Measurements from ENCODE around the gene DCP2. TPM values are rescaled to one million over a fixed set of nuclear protein-coding genes. Genes with fewer than 3 reads are reported as not detected.

DCP2 gene
- total RNA-seq, 1 experiment from 2014 or later, result 31.8 TPM

DNA sequence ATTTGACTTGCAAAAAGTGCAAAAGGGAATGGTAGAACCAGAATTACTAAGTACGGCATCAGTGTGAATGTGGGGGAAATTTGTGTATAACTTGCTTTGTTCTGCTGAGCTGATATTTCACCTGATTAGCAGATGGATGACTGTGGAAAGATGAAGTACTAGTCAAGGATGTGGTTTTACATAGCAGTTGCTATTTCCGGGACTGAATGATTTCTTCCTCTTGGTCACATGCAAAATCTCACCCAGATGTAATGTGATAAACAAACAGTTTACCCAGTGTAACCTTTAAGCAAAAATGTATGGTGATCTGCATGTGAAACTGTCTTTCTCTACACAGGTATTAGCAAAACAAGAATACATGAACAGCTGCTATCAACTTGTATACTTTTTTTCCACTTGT, 46.1 kb downstream of the DCP2 start:
- no peak for DNase-seq (ENCODE audit: low read depth)

- no peak for DNase-seq (ENCODE audit: low read depth)
Measured at GRCh38 chr5:113024076-113024697, 47.6 kb downstream of the DCP2 start.

GRCh38 chr5:113025596-113025995, 49.0 kb downstream of the DCP2 start:
- DNase-seq (ENCODE audit: low read depth), result no peak

DNA sequence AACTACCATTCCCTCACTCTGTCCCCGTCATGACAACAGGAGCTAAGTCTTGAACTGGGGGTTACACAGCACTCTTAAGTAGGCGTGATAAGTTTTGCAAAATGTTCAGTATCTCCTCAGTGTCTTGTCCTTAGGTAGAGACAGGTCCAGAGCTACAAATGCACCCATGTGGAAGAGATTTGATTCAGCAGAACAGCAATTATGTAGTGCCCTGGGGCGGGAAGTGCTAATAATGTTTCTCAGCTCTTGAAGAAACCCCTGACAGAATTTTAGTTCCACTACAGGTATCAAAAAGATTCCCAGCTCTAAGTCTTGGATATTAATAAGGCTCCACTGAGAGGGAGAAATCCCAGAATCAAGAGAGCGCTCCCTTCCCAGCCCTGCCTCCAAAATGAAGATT, 49.6 kb downstream of the DCP2 start:
- no peak for DNase-seq (ENCODE audit: low read depth)

DNA sequence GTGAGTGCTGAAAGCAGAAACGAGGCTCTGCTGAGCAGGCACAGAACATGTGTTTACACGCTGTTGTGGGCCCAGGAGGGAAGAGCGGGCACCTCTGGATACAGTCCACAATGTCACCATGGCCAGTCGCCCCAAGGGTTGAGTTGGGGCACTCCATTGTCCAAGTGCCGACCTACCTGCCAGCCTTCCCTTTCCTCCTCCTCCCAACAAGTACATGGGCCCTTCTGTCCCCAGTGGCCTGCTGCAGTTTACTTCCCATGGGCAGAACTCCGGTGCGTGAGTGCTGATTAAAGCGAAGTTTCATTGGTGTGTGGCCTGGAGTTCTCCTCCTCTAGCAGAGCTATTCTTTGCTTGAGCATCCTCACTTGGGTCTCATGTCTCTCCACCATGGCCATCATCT, 50.4 kb downstream of the DCP2 start:
- DNase-seq (ENCODE audit: low read depth), result no peak

DNA sequence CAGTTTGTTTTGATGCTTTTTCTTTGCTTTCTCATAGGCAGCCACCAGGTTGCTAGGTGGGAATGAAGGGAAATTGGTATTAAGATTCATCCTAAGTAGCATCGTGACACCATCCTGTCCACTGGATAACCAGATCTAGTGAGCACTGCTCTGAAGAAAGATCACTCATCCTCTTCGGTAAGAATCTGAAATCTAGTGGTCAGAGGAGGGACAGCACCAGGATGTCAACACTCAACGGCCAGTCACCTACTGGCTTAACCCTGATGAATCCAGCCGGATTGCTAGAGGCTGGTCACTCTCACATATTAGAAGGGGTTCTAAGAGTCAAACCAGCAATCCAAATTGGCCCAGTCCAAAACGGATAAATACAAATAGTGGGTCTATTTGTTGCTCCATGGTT, 50.8 kb downstream of the DCP2 start:
- no peak for DNase-seq (ENCODE audit: low read depth)

DNA sequence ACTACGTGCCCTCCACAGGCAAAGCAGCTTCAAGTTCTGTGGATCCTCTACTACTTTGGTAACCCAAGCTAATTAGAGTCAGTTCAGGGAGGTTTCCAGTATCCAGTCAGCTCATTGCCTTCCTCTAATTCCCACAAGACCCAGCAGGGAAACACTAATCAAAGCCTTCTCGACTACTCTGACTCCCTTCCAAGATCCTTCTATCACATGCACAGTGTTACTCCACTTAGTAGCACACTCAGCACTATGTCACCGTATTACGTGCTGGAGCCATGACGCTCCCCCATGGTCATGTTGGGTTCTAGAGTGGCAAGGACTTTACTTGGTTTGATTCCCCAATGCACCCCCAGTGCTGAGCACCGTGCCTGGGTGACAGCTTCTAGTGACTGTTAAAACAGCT, 53.0 kb downstream of the DCP2 start:
- no peak for DNase-seq (ENCODE audit: low read depth)

DNA sequence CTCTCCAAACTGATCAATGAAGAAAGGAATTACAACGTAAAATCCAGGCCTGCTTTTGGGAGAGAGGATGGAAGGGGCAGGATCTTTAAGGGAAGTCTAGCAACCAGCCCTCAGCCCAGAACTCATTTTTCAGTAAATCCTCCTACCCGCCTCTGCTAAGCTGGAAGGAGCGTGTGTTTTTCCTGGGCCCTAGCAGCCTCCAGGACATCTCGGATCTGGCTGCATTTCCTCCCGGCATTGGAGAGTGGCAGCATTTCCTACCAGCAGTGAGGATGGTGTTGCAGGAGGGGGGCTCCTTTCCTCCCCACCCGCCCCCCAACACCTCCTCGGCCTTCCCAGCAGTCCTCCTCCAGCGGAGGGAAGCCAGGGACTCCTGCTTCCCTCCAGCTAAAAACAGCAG, 54.5 kb downstream of the DCP2 start:
- no peak for DNase-seq (ENCODE audit: low read depth)

DNA sequence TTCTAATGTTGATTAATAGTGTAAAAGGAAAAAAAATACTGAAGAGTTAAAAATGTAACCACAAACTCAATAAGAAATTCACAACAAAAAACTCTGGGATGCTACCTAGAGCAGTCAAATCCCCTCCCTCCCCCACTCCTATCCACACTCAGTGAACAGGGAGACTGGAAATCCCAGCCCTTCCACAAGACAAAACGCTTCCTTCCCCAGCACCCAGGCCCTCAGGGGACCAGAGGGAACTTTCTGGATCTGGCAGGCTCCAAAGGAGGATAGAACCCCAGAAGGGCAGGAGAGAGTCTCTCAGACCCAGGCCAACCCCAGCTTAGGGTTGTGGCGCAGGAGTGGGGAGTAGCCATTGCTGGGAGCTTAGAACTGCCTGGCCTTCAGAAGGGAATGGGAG, 55.0 kb downstream of the DCP2 start:
- DNase-seq (ENCODE audit: low read depth), result no peak

- peak; percentile 96 for DNase-seq (ENCODE audit: low read depth)
Measured at GRCh38 chr5:113034182-113034773, 57.7 kb downstream of the DCP2 start.

DNA sequence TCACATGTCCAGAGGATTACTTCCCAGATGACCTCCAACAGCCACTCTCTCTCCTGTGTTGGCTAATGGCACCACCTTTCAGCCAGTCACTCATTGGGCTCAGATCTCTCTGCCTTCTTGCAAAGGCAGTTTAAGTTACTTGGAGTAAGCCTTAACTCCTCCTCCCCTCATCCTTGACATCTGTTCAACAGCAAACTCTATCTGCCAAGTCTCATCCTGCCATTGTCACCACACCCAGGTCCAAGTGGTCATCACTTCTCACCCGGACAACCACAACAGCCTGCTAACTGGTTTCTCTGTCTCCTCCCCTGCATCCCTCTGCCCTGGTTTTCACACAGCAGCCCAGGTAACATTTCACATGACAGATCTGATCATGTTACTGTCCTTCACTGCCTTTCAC, 58.5 kb downstream of the DCP2 start:
- DNase-seq (ENCODE audit: low read depth), result no peak

DNA sequence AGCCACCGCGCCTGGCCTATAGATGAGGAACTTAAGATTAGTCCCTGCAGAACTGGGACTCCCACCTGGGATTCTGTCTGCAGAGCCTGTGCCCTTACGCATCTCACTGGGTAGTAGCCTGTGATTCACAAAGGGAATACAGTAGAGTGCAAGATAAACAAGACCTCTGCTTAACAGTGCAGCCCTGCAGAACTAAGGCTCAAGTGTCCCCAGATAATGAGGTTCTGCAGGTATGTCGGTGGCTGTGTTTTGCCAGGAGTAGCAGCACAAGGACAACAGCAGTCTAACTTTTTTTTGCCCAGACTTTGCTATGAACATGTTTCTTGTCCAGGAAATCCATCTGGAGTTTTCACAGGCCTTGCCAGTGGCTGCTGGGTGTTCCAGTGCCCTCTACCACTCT, 59.7 kb downstream of the DCP2 start:
- DNase-seq (ENCODE audit: low read depth), result no peak

- no peak for DNase-seq (ENCODE audit: low read depth)
Measured at GRCh38 chr5:113036826-113037225, 60.2 kb downstream of the DCP2 start.

DNA sequence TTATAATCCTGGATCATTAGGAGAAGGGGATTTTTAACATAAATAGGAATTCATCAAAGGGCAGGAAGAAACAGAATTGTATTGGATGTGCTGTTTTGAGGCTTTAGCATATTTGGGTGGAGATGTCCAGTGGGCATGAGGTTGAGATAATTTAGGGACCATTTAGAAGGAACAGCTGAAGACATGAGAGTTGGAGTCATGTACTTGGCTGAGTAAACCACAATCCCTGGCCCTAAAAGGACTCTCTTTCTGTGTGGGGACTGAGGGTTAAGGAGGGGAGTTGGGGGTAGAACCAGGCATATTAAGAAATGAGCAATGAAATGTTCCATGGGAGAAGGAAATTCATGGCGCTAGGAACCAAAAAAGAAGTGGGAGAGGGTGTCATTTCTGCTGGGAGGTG, 61.5 kb downstream of the DCP2 start:
- no peak for DNase-seq (ENCODE audit: low read depth)

- peak; percentile 88 for DNase-seq (ENCODE audit: low read depth)
Measured at GRCh38 chr5:113038714-113039113, 62.1 kb downstream of the DCP2 start.

GRCh38 chr5:113039229-113039933, 62.8 kb downstream of the DCP2 start:
- DNase-seq (ENCODE audit: low read depth), result no peak

- DNase-seq (ENCODE audit: low read depth), result no peak
Measured at GRCh38 chr5:113039934-113040285, 63.3 kb downstream of the DCP2 start.

DNA sequence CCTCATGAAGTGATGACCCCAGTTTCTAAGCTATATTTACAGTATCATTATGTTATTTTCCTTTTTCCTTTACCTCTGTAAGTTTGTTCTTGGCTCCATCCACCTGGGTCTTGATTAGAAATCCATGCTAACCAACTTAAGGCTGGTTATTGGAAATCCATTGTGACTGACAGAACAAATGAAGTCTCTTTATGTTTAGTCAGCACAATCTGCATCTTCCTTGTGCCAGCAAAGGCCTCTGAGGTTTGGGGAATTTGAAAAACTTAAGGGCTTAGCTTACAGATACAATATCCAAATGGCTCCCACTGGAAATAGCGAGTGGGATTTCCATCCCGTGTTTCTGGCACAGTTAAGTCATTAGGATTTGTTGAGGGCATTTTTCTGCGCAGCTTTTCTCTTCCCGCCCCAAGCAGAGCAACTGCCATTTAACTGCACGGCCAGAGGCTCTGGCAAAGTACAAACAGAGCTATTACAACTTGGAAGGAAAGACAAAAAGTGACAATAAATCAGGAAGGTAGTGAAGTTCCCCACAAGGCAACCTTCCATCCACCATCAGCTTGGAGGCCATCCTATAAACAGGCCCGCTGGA, 64.2 kb downstream of the DCP2 start:
- DNase-seq (ENCODE audit: low read depth), result no peak

DNA sequence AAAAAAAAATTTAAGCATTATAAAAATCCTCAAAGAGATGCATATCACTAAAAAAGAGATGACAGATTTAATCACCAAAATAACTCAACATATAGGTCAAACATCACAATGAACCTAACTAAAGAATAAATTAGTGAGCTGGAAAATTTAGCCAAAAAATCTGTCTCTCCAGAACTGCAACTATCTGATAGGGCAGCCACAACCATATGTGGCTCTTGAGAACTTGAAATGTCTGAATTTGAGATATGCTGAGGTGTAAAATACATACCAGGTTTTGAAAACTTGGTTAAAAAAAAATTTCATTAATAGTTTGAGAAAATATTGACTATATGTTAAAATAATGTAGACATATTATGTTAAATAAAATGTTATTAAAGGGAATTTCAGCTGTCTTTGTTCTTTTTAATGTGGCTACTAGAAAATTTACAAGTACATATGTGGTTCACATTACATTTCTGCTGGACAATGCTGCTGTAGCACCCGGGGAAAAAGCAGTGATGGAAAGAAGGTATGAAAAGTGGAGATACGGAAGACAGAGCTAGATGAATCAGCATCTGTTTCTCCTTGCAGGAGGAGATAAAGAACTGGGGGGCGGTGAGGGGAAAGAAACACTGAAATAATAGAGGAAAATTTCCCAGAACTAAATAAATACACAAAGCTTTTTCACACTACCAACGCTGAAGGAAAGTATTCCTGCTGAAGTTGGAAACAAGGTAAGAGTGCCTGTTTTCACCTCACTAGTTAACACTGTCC, 66.1 kb downstream of the DCP2 start:
- DNase-seq (ENCODE audit: low read depth), result no peak

DNA sequence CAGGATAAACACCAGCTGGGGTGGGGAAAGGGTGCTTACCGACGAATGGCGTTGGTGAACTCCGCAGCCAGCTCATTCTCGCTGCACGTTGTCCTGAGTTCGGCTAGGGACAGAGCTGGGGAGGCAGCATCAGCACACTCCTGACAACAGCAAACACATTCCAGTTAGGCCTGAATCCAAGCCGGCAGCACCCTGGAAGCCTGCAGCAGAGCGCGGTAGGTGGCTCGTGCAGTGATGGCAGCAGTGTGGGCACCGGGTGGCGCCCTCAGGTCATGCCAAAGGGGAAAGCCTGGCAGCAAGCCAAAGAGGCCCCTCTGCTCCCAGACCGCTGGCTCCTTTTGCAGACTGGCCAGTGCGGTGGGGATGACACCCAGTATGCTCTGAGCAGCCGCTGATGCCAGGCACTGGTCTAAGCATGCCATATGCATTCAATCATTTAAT, 66.9 kb downstream of the DCP2 start:
- no peak for DNase-seq (ENCODE audit: low read depth)

DNA sequence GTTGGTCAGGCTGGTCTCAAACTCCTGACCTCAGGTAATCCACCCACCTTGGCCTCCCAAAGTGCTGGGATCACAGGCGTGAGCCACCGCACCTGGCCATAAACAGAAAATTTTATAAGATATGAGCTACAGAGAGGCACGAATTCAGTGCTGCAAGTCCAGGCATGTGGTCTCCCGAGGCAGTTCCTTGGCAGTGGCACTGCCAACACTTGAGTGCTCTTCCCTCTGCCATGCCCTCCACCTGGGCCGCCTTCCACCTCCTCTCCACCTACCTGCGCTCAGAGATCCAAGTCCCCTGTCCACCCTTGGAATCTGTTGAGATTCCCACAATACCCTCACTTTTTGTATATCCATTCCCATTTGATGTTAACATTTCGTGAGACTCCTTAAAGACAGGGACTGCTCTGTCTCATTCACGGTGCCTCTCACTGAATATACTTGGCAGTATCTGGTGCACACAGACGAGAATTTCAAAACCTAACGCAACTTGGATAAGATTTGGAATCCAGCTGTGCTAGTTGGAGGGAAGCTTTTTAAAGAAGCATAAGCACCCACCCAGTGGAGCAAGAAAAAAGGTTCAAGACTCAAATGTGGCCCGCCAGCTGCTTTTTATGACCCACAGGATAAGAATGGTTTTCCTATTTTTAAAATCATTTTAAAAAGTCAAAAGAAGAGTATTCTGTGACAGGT, 68.3 kb downstream of the DCP2 start:
- no peak for DNase-seq (ENCODE audit: low read depth)

- peak; percentile 66 for DNase-seq (ENCODE audit: low read depth)
Measured at GRCh38 chr5:113047234-113047633, 70.6 kb downstream of the DCP2 start.
